GM18517 (cell line): ENCODE results near the gene TRPV4.

Experiments used
- ATAC-seq: cut with Tn5 transposase; IDR thresholded peaks from one replicate; pipeline ENCODE4 v1.9.1; 2021; ENCODE audit warnings: mild to moderate bottlenecking, moderate library complexity; ENCODE audit not compliant: unreplicated experiment

TRPV4 gene

GRCh38 chr12:109829667-109830066 is 3.5 kb downstream of the TRPV4 start:
- no peak for ATAC-seq

GRCh38 chr12:109828754-109829511 is 4.3 kb downstream of the TRPV4 start:
- no peak for ATAC-seq

GRCh38 chr12:109827566-109828550 is 5.3 kb downstream of the TRPV4 start:
- no peak for ATAC-seq

GRCh38 chr12:109827080-109827479 is 6.1 kb downstream of the TRPV4 start:
- no peak for ATAC-seq

GRCh38 chr12:109824731-109825130 is 8.5 kb downstream of the TRPV4 start:
- ATAC-seq: no peak

- no peak for ATAC-seq
These were observed 10.2 kb downstream of the TRPV4 start for GRCh38 chr12:109822951-109823411.

- no peak for ATAC-seq
These were observed 10.8 kb downstream of the TRPV4 start for GRCh38 chr12:109822416-109822815.

- ATAC-seq: no peak
These were observed 11.2 kb downstream of the TRPV4 start for GRCh38 chr12:109821968-109822367.

GRCh38 chr12:109820816-109821381 is 12.3 kb downstream of the TRPV4 start:
- no peak for ATAC-seq

GRCh38 chr12:109818905-109819500 is 14.2 kb downstream of the TRPV4 start:
- ATAC-seq: no peak

GRCh38 chr12:109818253-109818652 is 14.9 kb downstream of the TRPV4 start:
- ATAC-seq: no peak

GRCh38 chr12:109817627-109818231 is 15.5 kb downstream of the TRPV4 start:
- ATAC-seq: no peak

GRCh38 chr12:109816870-109817269 is 16.3 kb downstream of the TRPV4 start:
- ATAC-seq: no peak

- ATAC-seq: no peak
These were observed 17.2 kb downstream of the TRPV4 start for GRCh38 chr12:109815757-109816617.

GRCh38 chr12:109815225-109815624 is 18.0 kb downstream of the TRPV4 start:
- no peak for ATAC-seq

GRCh38 chr12:109814600-109815150 is 18.5 kb downstream of the TRPV4 start:
- no peak for ATAC-seq

- ATAC-seq: no peak
These were observed 19.3 kb downstream of the TRPV4 start for GRCh38 chr12:109813810-109814416.

- ATAC-seq: no peak
These were observed 21.6 kb downstream of the TRPV4 start for GRCh38 chr12:109811624-109811995.
